Vagina (tissue), 2 donors: ENCODE data around the gene SHISA6. TPM values are rescaled to one million over a fixed set of nuclear protein-coding genes. Genes with fewer than 3 reads are reported as not detected.
"Not testable (repeated sequence)": the region's sequence is repeated elsewhere in the genome, so short reads cannot be mapped to it uniquely, and the experiment has no call there.

ENCODE experiments used
- DNase-seq, 2 donors: peaks; one replicate each; pipeline ENCODE4 v3.0.0-alpha.2; 2017; ENCODE audit errors: extremely low spot score in 2 of 2
- H3K27ac ChIP-seq: fragments of 200-600 bp; sonication (generic); one replicate; pipeline ENCODE4 v1.5.1; 2019
- H3K27me3 ChIP-seq: fragments of 200-600 bp; sonication (generic); one replicate; pipeline ENCODE4 v1.5.1; 2019
- H3K36me3 ChIP-seq, 2 donors: fragments of 200-600 bp; sonication (generic); one replicate each; pipeline ENCODE4 v1.5.1; 2017 to 2019
- H3K4me1 ChIP-seq: fragments of 200-600 bp; sonication (generic); one replicate; pipeline ENCODE4 v1.5.1; 2019
- H3K4me3 ChIP-seq, 2 donors: fragments of 200-600 bp; sonication (generic); 1 replicate in 1 of 2; 2 replicates in 1 of 2; pipeline ENCODE4 v1.5.1; 2016 to 2019
- H3K9me3 ChIP-seq: fragments of 200-600 bp; sonication (generic); one replicate; pipeline ENCODE4 v1.5.1; 2019
- CTCF ChIP-seq, 3 experiments: fragments of 450-650 bp in 2 of 3; fragments of 200-600 bp in 1 of 3; sonication (generic) in 1 of 3; IDR thresholded peaks; one replicate each; pipeline ENCODE4 v1.5.1; 2017 to 2019; ENCODE audit warnings: antibody characterized with exemption in 3 of 3, mild to moderate bottlenecking in 2 of 3, moderate library complexity in 2 of 3
- POLR2A ChIP-seq, 2 donors: fragments of 450-650 bp; IDR thresholded peaks; one replicate each; pipeline ENCODE4 v1.6.1; 2017; ENCODE audit warnings: antibody characterized with exemption in 2 of 2, mild to moderate bottlenecking in 2 of 2, moderate library complexity in 2 of 2
- POLR2AphosphoS5 ChIP-seq, 2 donors: sonication (generic); formaldehyde crosslinking; IDR thresholded peaks; one replicate each; pipeline ENCODE4 v1.9.0; 2017; ENCODE audit warnings: antibody characterized with exemption in 2 of 2, mild to moderate bottlenecking in 2 of 2, low read depth in 1 of 2; ENCODE audit not compliant: insufficient read depth in 1 of 2
- intact Hi-C: fragments of 100-400 bp; cut with DNase I; formaldehyde crosslinking; loops from one replicate; pipeline ENCODE4 v1.15.1; 2023
- total RNA-seq: library from RNA; depleted of rRNA; stranded (reverse); fragments of >200 nt; gene quantifications from one replicate; pipeline ENCODE4 v1.2.3, GENCODE V29; 2016

SHISA6 gene
- total RNA-seq, 1 donor from 2014 or later, result 1.5 TPM

DNA sequence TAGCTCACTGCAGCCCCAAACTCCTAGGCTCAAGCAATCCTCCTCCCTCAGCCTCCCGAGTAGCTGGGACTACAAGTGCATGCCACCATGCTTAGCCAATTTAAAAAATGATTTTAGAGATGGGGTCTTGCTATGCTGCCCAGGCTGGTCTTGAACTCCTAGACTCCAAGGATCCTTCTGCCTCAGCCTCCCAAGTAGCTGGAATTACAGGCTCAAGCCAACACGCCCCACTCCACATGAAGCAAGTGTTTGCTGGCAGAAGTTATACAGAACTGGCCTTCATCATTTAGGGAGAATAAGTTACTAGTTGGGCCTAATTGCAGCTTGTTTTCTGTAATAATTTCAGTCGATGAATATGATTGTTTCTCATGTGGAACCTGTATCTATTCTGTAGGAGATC lies 68.0 kb downstream of the SHISA6 start:
- Histone ChIP-seq H3K27me3 (no peaks in the 10 kb centered on the region), H3K4me1 (no peaks in the 10 kb centered on the region), H3K9me3 (no peaks in the 10 kb centered on the region), H3K4me3 (no peak overlapping the region), H3K36me3 (no peaks in the 10 kb centered on the region), H3K27ac (no peak overlapping the region)
- TF ChIP-seq POLR2AphosphoS5 (IDR thresholded peaks at IDR 0.05; ENCODE audit: insufficient read depth in 1 of 2, low read depth in 1 of 2), result no peak
- TF ChIP-seq POLR2A (IDR thresholded peaks at IDR 0.05), result no peak
- no peak for TF ChIP-seq CTCF (IDR thresholded peaks at IDR 0.05)
- intact Hi-C loops, result no loop called here
- no peak for DNase-seq

- intact Hi-C loops, result no loop called here
- no peaks in the 10 kb centered on the region for H3K9me3 ChIP-seq
- H3K36me3 ChIP-seq, result no peaks in the 10 kb centered on the region
- no peaks in the 10 kb centered on the region for H3K27me3 ChIP-seq
- H3K4me3 ChIP-seq, result no peak overlapping the region
- DNase-seq, result no peak
- H3K27ac ChIP-seq, result no peak overlapping the region
- TF ChIP-seq POLR2A (IDR thresholded peaks at IDR 0.05) (no peak), POLR2AphosphoS5 (IDR thresholded peaks at IDR 0.05; ENCODE audit: insufficient read depth in 1 of 2, low read depth in 1 of 2) (no peak), CTCF (IDR thresholded peaks at IDR 0.05) (no peak)
- no peaks in the 10 kb centered on the region for H3K4me1 ChIP-seq
These were observed 68.8 kb downstream of the SHISA6 start for GRCh38 chr17:11309850-11310249.

DNA sequence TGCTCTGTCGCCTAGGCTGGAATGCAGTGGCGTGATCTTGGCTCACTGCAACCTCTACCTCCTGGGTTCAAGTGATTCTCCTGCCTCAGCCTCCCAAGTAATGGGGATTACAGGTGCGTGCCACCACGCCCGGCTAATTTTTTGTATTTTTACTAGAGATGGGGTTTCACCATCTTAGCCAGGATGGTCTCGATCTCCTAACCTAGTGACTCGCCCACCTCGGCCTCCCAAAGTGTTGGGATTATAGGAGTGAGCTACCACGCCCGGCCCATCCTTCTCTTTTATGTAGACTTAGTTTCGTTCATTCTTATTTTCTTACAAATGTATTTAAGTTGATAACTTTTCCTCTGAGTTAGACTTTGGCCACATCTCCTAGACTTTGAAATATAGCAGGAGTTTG lies 75.4 kb downstream of the SHISA6 start:
- not testable (repeated sequence) for H3K4me3 ChIP-seq, H3K36me3 ChIP-seq, H3K9me3 ChIP-seq, H3K27me3 ChIP-seq, H3K27ac ChIP-seq, H3K4me1 ChIP-seq
- peak in 1 of 2 donors; percentile 29 for DNase-seq
- intact Hi-C loops, result loop anchor here (5.0 kb wide), 1 partner anchor 609 kb away; no protein-coding TSS in a partner anchor

DNA sequence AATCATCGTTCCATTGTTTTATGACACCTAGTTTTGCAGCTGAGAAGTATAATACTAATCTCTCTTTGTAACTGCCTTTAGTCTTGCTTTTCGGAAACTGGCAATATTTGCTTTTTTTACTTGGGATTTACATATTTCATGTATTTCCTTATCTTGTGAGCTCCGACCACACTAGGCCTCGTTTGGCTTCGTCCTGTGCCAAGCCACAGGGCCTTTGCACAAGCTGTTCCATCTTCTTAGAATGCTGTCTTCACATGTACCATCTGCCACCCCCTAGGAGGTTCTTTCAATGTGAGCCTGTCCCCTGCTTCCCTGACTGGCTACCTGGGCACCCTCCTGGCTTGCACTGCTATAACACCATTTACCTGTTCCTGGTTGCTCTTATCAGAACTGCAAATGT lies 77.2 kb downstream of the SHISA6 start:
- intact Hi-C loops, result loop anchor here (5.0 kb wide), 1 partner anchor 611 kb away; no protein-coding TSS in a partner anchor
- DNase-seq, result peak in 1 of 2 donors; percentile 46

DNA sequence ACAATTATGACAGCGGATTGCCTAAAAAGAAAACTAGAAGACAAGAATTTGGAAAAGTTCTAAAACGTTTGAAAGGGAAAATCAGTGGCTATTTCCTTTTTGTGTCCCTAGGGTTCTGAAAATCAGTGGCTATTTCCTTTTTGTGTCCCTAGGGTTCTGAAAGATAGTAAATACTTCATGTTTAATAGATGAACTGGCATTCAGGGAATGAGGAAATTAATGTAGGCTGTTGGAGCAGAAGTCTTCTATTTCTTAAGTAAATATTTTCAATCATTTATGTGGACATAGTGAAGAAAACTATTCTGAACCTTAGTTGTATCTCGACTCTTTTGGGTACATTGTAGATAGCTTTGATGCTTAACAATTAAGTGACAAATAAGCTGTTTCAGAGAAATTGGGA lies 78.9 kb downstream of the SHISA6 start:
- intact Hi-C loops, result loop anchor here (5.0 kb wide), 1 partner anchor 613 kb away; no protein-coding TSS in a partner anchor
- no peak for DNase-seq

More for the DNA sequence above, 77.2 kb downstream of the SHISA6 start:
- H3K9me3 ChIP-seq, result no peaks in the 10 kb centered on the region
- H3K36me3 ChIP-seq, result no peaks in the 10 kb centered on the region
- H3K4me1 ChIP-seq, result no peaks in the 10 kb centered on the region
- no peaks in the 10 kb centered on the region for H3K27me3 ChIP-seq
- TF ChIP-seq POLR2A (IDR thresholded peaks at IDR 0.05) (no peak), POLR2AphosphoS5 (IDR thresholded peaks at IDR 0.05; ENCODE audit: insufficient read depth in 1 of 2, low read depth in 1 of 2) (no peak), CTCF (IDR thresholded peaks at IDR 0.05) (no peak)
- no peak overlapping the region for H3K4me3 ChIP-seq
- no peak overlapping the region for H3K27ac ChIP-seq

More for the DNA sequence above, 78.9 kb downstream of the SHISA6 start:
- Histone ChIP-seq H3K27ac (no peak overlapping the region), H3K4me3 (no peak overlapping the region), H3K27me3 (no peaks in the 10 kb centered on the region), H3K9me3 (no peaks in the 10 kb centered on the region), H3K36me3 (no peaks in the 10 kb centered on the region), H3K4me1 (no peaks in the 10 kb centered on the region)
- TF ChIP-seq CTCF (IDR thresholded peaks at IDR 0.05), result no peak
- no peak for TF ChIP-seq POLR2AphosphoS5 (IDR thresholded peaks at IDR 0.05; ENCODE audit: insufficient read depth in 1 of 2, low read depth in 1 of 2)
- TF ChIP-seq POLR2A (IDR thresholded peaks at IDR 0.05), result no peak
